ENCODE data around the gene PLCZ1.

DNA sequence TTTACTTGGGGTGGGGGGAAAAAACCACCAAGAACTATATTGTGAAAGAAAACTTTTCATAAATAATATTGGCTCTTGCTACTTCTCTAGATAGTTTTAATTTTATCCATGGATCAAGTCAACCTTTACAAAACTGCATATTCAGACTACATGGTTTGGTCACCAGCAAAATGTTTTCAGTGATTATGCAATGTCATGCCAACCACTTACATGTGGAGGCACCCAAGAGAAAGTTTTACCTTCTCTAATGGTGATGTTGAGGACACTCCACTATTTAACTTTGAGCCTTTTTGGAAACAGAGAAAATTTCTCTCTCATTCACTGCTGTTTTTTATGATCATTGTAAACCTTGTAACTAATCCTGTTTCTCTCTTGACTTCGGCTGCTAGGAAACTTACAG lies 21.6 kb downstream of the PLCZ1 start:
- TF ChIP-seq, protein P1, sequence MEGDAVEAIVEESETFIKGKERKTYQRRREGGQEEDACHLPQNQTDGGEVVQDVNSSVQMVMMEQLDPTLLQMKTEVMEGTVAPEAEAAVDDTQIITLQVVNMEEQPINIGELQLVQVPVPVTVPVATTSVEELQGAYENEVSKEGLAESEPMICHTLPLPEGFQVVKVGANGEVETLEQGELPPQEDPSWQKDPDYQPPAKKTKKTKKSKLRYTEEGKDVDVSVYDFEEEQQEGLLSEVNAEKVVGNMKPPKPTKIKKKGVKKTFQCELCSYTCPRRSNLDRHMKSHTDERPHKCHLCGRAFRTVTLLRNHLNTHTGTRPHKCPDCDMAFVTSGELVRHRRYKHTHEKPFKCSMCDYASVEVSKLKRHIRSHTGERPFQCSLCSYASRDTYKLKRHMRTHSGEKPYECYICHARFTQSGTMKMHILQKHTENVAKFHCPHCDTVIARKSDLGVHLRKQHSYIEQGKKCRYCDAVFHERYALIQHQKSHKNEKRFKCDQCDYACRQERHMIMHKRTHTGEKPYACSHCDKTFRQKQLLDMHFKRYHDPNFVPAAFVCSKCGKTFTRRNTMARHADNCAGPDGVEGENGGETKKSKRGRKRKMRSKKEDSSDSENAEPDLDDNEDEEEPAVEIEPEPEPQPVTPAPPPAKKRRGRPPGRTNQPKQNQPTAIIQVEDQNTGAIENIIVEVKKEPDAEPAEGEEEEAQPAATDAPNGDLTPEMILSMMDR (IDR thresholded peaks at IDR 0.05; ENCODE audit: low read depth, low read length) = no peak
- no peak for TF ChIP-seq POLR2A (IDR thresholded peaks at IDR 0.05; ENCODE audit: extremely low read depth, insufficient read length)

Measured in NB4 (cell line).